Measurements from ENCODE around the gene CASS4.

Gene CASS4

GRCh38 chr20:56414842-56415765 lies 3.0 kb downstream of the CASS4 start:
- no peak overlapping the region for H3K4me3 ChIP-seq (ENCODE audit: low read depth, low read length)
- no peak for TF ChIP-seq CTCF (IDR thresholded peaks at IDR 0.05; ENCODE audit: insufficient read depth, low read depth, low read length, missing control alignments)
- no peak for DNase-seq (ENCODE audit: low read depth)

GRCh38 chr20:56417402-56417801 lies 5.3 kb downstream of the CASS4 start:
- H3K4me3 ChIP-seq (ENCODE audit: low read depth, low read length) = no peak overlapping the region
- no peak for DNase-seq (ENCODE audit: low read depth)
- TF ChIP-seq CTCF (IDR thresholded peaks at IDR 0.05; ENCODE audit: insufficient read depth, low read depth, low read length, missing control alignments) = no peak

- no peak for DNase-seq (ENCODE audit: low read depth)
- TF ChIP-seq CTCF (IDR thresholded peaks at IDR 0.05; ENCODE audit: insufficient read depth, low read depth, low read length, missing control alignments) = no peak
- no peak overlapping the region for H3K4me3 ChIP-seq (ENCODE audit: low read depth, low read length)
Measured at GRCh38 chr20:56417911-56418310, 5.9 kb downstream of the CASS4 start.

GRCh38 chr20:56418385-56418861 lies 6.4 kb downstream of the CASS4 start:
- no peak overlapping the region for H3K4me3 ChIP-seq (ENCODE audit: low read depth, low read length)
- DNase-seq (ENCODE audit: low read depth) = no peak
- no peak for TF ChIP-seq CTCF (IDR thresholded peaks at IDR 0.05; ENCODE audit: insufficient read depth, low read depth, low read length, missing control alignments)

GRCh38 chr20:56420028-56420427 lies 8.0 kb downstream of the CASS4 start:
- no peak for DNase-seq (ENCODE audit: low read depth)
- no peak for TF ChIP-seq CTCF (IDR thresholded peaks at IDR 0.05; ENCODE audit: insufficient read depth, low read depth, low read length, missing control alignments)
- no peak overlapping the region for H3K4me3 ChIP-seq (ENCODE audit: low read depth, low read length)

GRCh38 chr20:56420940-56421688 lies 9.1 kb downstream of the CASS4 start:
- no peak for DNase-seq (ENCODE audit: low read depth)
- no peak overlapping the region for H3K4me3 ChIP-seq (ENCODE audit: low read depth, low read length)
- TF ChIP-seq CTCF (IDR thresholded peaks at IDR 0.05; ENCODE audit: insufficient read depth, low read depth, low read length, missing control alignments) = no peak

All from GM12865 (cell line).